Measurements from ENCODE around the gene KAT7.
"Not testable (repeated sequence)": the region's sequence is repeated elsewhere in the genome, so short reads cannot be mapped to it uniquely, and the experiment has no call there.

Gene KAT7

GRCh38 chr17:49814781-49815529 is 26.5 kb downstream of the KAT7 start:
- DNase-seq = no peak

GRCh38 chr17:49815761-49816281 is 27.3 kb downstream of the KAT7 start:
- no peak for DNase-seq

DNA sequence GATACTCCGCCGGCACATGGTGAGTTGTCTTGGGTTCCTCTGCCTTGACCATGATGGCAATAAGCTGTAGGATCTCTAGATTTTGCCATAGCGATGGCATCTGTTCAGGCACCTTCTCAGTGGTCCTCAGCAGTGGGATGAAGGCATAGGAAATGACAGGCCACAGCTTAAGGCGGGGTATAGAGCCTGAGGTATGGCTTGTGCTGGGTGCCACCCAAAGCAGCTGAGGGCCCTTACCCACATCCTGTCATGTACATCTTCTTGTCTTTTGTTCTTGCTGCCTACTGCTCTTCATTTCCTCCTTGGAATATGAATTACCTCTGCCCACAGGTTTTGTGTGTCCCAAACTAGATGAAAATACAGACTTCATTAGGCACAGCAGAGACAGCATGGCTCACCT is 29.5 kb downstream of the KAT7 start:
- DNase-seq = no peak

GRCh38 chr17:49819138-49819537 is 30.7 kb downstream of the KAT7 start:
- DNase-seq = no peak

- no peak for DNase-seq
Observed at GRCh38 chr17:49819651-49820050, 31.2 kb downstream of the KAT7 start.

DNA sequence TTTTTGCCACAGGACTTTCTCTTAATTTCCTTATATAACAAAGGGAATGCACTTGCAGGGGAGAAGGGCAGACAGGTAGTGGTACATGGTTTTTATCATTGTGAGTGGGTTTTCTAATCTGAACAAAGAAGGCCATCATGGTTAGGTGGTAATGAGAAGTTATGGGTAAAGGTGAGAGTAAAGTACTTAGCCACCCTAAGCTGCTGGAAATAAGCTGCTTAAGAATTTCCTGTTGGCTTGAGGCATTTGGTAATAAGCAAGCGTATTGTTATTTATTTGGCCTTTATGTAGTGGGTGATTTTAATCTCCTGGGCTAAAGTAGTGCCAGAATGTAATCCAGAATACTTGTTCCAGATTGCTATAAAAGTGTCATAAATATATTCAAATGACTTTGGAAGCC is 32.3 kb downstream of the KAT7 start:
- DNase-seq = no peak

- no peak for DNase-seq
Observed at GRCh38 chr17:49821466-49821865, 33.0 kb downstream of the KAT7 start.

DNA sequence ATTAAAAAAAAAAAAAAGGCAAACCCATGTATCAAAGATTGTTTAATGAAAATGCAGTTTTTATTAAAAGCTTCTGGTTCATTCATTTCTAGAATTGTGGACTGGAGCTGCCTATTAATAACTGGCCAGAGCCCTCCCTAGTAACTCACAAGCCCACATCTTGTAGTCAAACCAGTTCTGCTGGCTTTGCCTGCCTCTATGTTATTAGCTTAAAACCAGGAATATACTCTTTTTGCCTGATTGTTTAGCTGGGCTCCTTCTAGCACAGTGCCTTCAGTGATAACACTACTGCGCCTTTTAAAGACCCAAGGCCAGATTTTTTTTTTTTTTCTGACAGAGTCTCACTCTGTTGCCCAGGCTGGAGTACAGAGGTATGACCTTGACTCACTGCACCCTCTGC is 33.4 kb downstream of the KAT7 start:
- DNase-seq = no peak

GRCh38 chr17:49822829-49823228 is 34.3 kb downstream of the KAT7 start:
- DNase-seq = no peak

GRCh38 chr17:49823614-49824013 is 35.1 kb downstream of the KAT7 start:
- DNase-seq = no peak

GRCh38 chr17:49825645-49826044 is 37.2 kb downstream of the KAT7 start:
- DNase-seq = no peak

DNA sequence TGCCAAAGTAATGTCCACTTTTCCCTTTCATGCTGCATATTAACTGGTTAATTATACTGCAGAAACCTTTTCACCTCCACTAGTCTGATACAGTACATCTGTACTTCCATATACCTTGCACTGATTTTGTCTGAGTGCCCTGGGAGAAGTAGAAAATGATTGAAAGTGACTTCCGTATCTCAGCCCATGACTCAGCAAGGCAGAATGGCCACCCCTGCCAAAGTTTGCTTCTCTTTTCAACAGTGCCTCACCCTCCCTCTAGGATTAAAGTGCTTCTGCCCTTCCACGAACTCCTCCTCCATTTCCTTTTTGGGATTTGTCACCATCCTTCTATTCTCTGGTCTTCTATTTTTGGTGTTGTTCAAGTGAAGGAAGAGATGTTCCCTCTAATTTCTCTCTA is 39.8 kb downstream of the KAT7 start:
- not testable (repeated sequence) for DNase-seq

GRCh38 chr17:49829026-49829425 is 40.5 kb downstream of the KAT7 start:
- DNase-seq = no peak

DNA sequence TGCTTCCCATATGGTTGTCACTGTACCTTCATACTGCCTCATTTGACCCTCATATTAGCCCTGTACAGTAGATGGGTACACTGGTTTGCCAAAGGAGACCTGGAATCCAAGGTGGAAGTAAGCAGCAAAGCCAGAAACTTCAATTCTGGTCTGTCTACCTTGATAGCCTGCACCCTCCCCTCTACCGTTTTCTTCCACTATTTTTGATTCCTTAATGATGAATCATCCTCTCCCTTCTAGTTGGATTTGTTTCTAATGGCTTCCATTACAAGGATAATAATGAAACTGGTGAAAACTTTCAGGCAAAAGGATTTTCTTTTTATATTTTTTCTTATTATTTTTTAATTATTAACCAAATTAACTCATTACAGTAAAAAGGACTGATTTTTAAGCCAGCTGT is 42.1 kb downstream of the KAT7 start:
- no peak for DNase-seq

- no peak for DNase-seq
Observed at GRCh38 chr17:49832840-49833599, 44.5 kb downstream of the KAT7 start.

DNA sequence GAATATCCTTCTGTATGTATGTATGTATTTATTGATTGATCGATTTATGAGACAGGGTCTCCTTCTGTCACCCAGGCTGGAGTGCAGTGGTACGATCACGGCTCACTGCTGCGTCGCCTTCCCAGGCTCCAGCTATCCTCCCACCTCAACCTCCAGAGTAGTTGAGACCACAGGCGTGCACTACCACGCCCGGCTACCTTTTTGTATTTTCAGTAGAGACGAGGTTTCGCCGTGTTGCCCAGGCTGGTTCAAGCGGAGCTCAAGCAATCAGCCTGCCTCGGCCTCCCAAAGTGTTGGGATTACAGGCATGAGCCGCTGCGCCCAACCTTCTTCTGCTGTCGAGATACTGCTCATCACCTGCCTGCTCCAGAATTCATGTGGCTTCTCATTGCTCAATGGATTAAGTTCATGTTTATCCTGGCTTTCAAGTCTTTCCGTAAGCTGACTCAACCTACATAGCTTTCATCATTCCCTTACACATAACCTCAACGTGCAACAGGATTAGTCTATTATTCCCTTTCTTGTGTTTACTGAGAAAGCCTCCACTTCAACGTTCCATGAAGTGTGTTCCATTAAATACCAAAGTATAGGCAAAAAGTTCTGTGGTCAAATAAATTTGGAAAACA is 45.8 kb downstream of the KAT7 start:
- no peak for DNase-seq

DNA sequence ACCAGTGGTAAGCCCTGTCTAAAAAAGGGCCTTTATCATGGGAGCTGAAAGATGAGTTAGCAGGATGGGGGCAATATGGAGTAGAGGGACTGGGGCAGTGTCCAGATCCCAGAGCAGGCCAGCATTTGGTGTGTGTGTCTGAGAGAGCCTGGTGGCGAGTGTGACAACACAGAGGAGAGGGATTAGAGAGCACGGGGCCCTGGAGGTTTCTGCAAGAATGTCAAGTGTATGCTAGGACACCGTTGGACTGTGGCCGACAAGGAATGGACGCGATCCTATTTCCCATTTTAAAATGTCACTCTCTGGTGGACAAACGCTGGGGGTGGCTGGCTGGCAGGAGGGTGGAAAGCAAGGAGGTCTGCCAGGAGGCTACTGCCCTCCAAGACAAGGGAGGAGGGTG is 47.0 kb downstream of the KAT7 start:
- DNase-seq = no peak

- no peak for DNase-seq
Observed at GRCh38 chr17:49836111-49837030, 47.9 kb downstream of the KAT7 start.

DNA sequence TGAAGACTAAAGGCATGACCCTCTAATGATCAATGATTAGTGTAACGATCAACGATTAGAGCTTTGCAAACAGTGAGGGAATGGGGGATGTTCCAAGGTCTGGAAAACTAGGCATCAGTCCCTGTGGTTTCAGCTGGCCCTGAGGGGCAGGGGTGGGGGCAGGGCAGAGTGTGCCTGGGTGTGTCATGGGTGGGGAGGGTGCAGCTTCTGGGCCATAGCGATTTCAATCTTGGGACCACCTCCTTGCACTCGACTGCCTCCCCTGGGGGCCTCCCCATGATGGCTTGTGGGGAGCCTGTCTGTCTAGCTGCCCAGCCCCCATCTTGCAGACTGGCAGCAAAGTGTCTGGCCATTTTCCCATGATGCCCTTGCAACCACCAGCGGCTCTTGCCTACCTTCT is 51.0 kb downstream of the KAT7 start:
- DNase-seq = no peak

- DNase-seq = no peak
Observed at GRCh38 chr17:49841548-49841947, 53.1 kb downstream of the KAT7 start.

- DNase-seq = no peak
Observed at GRCh38 chr17:49842371-49842770, 53.9 kb downstream of the KAT7 start.

DNA sequence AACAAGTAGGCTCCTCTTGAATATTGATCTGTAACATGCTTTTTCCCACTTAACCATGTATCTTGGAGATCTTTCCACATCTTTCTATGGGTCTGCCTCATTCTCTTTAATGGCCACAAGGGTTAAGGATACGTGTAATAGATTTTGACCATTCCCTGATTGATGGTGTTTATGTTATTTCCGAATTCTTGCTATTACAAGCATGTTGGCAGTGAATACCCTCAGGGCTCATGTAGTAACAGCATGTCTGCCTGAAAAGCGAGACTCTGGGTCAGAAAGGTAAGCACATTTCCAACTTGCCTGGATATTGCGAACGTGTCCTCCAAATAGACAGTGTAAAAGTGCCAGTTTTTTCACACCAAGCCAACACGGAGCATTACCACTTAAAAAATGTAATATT is 54.4 kb downstream of the KAT7 start:
- no peak for DNase-seq

All from GOT3 (cell line).